ENCODE data around the gene ASIC4.

The ASIC4 gene

DNA sequence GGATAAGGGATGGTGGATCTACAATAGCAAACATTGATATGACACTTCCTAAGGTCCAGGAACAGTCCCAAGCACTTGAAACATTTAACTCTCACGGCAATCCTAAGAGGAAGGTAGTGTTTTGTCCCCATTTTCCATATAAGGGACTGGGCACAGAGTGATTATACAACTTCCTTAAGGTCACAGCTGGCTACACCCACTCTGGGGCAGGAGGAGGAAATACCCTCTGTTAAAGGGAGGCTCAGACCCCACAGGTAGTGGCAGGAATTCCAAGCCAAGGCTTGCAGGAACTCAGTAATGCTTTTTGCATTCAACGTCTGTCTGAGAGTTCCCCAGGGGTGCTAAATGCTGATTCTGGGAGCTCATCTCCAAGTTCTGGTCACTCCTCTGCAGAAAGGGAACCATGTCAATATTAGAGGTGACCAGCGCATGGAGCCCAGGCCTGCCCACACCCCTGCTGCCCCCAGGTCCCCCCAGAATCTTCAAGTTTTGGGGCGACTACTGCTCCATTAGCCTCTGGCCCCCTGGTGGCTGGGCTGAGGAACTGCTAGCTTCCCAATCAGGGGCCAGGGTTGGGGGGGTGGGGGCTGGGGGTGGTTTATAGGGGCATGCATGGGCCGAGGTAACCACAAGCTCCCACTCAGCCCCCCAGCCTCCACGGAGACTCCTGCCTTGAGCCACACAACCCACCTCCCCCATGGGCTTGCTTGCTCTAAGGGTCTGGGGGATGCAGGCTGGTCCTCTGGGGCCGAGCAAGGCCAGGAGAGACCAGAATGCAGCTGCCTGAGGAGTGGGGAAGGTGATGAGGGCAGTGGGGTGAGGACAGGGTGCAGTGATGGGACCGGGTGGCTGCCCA, 46.0 kb downstream of the ASIC4 start:
- no peak for DNase-seq (ENCODE audit: low spot score)
- H3K79me1 ChIP-seq (ENCODE audit: low read depth, low read length): peaks cover 6% of the 10 kb centered on the region
- H3K23ac ChIP-seq (ENCODE audit: low read depth, low read length, poor library complexity): no peak overlapping the region
- H3K9me3 ChIP-seq (replicated peaks in 1 of 2; ENCODE audit: control insufficient read depth in 2 of 2, insufficient read depth in 1 of 2, low read depth in 1 of 2, low read length in 2 of 2): peaks cover 0 to 2% of the 10 kb centered on the region in 2 donors
- H3K36me3 ChIP-seq (replicated peaks in 1 of 2; ENCODE audit: control insufficient read depth in 2 of 2, insufficient read depth in 2 of 2, low read length in 2 of 2): peaks cover 24 to 90% of the 10 kb centered on the region in 2 donors
- H4K8ac ChIP-seq (ENCODE audit: low read depth, low read length): no peak overlapping the region
- H3K4me2 ChIP-seq (ENCODE audit: insufficient read depth, low read length, poor library complexity, severe bottlenecking): no peak overlapping the region
- no peak overlapping the region for H2BK120ac ChIP-seq (ENCODE audit: low read depth, low read length)
- peaks cover 0 to 10% of the 10 kb centered on the region in 2 donors for H3K4me1 ChIP-seq (ENCODE audit: control insufficient read depth in 2 of 2, insufficient read depth in 1 of 2, low read depth in 1 of 2, low read length in 2 of 2)
- no peak overlapping the region for H3K14ac ChIP-seq (ENCODE audit: low read length)
- H2BK5ac ChIP-seq (ENCODE audit: low read length): no peak overlapping the region
- peak overlapping the region; percentile 68 for H2AK5ac ChIP-seq (ENCODE audit: low read depth, low read length)
- no peak overlapping the region for H3K4me3 ChIP-seq (ENCODE audit: low read length in 2 of 2)
- H2AFZ ChIP-seq (ENCODE audit: low read length): no peak overlapping the region
- H3K27me3 ChIP-seq (ENCODE audit: control insufficient read depth in 3 of 3, insufficient read depth in 3 of 3, low read depth in 1 of 3, low read length in 3 of 3): no peaks in the 10 kb centered on the region
- H3K18ac ChIP-seq (ENCODE audit: low read length): peak overlapping the region; percentile 75
- WGBS, 2 donors (ENCODE audit: extremely low coverage in 2 of 2, insufficient read length in 2 of 2, insufficient replicate concordance in 1 of 2): no CpG with 5 or more reads among the region's 8 CpGs
- H2BK12ac ChIP-seq (ENCODE audit: low read length): no peak overlapping the region
- H3K27ac ChIP-seq (replicated peaks; ENCODE audit: low read length): no peak overlapping the region
- H3K4ac ChIP-seq (ENCODE audit: low read length): no peak overlapping the region
- no peak overlapping the region for H2BK15ac ChIP-seq (ENCODE audit: low read length)
- no peak overlapping the region for H3K9ac ChIP-seq (ENCODE audit: low read depth, low read length, poor library complexity)
- H4K91ac ChIP-seq (ENCODE audit: low read depth, low read length, poor library complexity): no peak overlapping the region

DNA sequence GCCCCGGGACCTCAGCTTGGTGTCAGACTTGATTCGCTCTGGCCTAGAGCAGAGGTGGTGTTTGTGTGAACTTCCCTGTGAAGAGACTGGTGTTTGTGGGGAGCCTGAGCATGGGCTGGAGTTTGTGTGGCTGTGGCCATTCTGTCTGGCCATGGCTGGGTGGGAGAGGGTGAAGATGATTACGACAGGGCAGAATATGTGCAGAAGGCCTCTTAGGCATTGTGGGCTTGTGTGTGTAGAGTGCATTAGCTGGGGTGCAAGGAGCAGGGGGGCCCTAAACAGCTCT, 46.6 kb downstream of the ASIC4 start:
- WGBS, 2 donors (ENCODE audit: extremely low coverage in 2 of 2, insufficient read length in 2 of 2, insufficient replicate concordance in 1 of 2): no CpG with 5 or more reads among the region's 3 CpGs
- DNase-seq (ENCODE audit: low spot score): no peak
- H3K27ac ChIP-seq (replicated peaks; ENCODE audit: low read length): no peak overlapping the region
- H3K23ac ChIP-seq (ENCODE audit: low read depth, low read length, poor library complexity): peak overlapping the region; percentile 56
- peaks cover 23 to 94% of the 10 kb centered on the region in 2 donors for H3K36me3 ChIP-seq (replicated peaks in 1 of 2; ENCODE audit: control insufficient read depth in 2 of 2, insufficient read depth in 2 of 2, low read length in 2 of 2)
- no peaks in the 10 kb centered on the region for H3K27me3 ChIP-seq (ENCODE audit: control insufficient read depth in 3 of 3, insufficient read depth in 3 of 3, low read depth in 1 of 3, low read length in 3 of 3)
- H3K4ac ChIP-seq (ENCODE audit: low read length): no peak overlapping the region
- peak overlapping the region; percentile 68 for H2AK5ac ChIP-seq (ENCODE audit: low read depth, low read length)
- no peak overlapping the region for H4K8ac ChIP-seq (ENCODE audit: low read depth, low read length)
- no peak overlapping the region for H4K91ac ChIP-seq (ENCODE audit: low read depth, low read length, poor library complexity)
- peak overlapping the region; percentile 75 for H3K18ac ChIP-seq (ENCODE audit: low read length)
- no peak overlapping the region for H2BK120ac ChIP-seq (ENCODE audit: low read depth, low read length)
- no peak overlapping the region for H3K14ac ChIP-seq (ENCODE audit: low read length)
- no peak overlapping the region for H2BK5ac ChIP-seq (ENCODE audit: low read length)
- no peak overlapping the region for H3K4me2 ChIP-seq (ENCODE audit: insufficient read depth, low read length, poor library complexity, severe bottlenecking)
- peaks cover 0 to 10% of the 10 kb centered on the region in 2 donors for H3K4me1 ChIP-seq (ENCODE audit: control insufficient read depth in 2 of 2, insufficient read depth in 1 of 2, low read depth in 1 of 2, low read length in 2 of 2)
- no peak overlapping the region for H2BK12ac ChIP-seq (ENCODE audit: low read length)
- peaks cover 6% of the 10 kb centered on the region for H3K79me1 ChIP-seq (ENCODE audit: low read depth, low read length)
- no peak overlapping the region for H2AFZ ChIP-seq (ENCODE audit: low read length)
- H3K9ac ChIP-seq (ENCODE audit: low read depth, low read length, poor library complexity): no peak overlapping the region
- no peak overlapping the region for H3K4me3 ChIP-seq (ENCODE audit: low read length in 2 of 2)
- H3K9me3 ChIP-seq (replicated peaks in 1 of 2; ENCODE audit: control insufficient read depth in 2 of 2, insufficient read depth in 1 of 2, low read depth in 1 of 2, low read length in 2 of 2): peaks cover 0 to 2% of the 10 kb centered on the region in 2 donors
- no peak overlapping the region for H2BK15ac ChIP-seq (ENCODE audit: low read length)

DNA sequence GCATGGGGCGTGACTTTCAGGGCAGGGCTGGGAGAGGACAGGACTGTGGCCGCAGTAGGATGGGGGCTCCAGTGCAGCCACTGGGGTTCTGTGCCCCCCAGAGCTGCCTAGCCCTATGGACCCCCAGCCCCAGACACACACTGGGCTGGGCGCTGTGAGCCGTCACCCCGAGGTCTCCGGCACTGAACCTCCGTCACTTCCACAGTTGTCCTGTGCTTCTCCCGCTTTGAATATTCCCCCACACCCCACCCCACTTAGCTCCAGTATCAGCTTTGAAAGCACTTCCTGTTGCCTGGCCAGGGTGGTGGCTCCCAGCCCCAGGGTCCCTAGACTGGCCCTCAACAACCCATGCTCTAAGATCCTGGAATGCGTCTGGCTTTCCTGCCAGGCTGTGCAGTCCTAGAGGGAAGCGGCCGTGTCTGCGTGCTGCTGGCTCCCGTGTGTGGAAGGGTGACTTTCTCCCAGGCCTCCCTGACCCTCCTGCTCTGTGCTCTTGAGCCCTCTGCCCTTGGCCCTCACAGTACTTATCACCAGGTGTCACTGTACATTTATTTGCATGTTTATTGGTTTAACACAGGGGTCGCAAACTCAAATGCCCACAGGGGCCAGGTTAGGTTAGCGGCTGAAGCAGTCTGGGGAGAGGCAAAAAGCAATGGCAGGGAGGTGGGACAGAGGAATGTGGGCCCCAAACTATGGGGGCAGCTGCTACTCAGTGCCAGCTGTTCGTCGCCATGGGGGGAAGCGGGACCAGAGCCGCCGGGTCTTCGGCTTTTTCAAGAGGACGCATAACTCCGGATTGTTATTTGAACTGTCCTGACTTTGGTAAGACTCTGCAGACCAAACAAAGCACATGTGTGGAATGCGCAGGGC, 47.1 kb downstream of the ASIC4 start:
- H3K4me3 ChIP-seq (ENCODE audit: low read length in 2 of 2): no peak overlapping the region
- no peaks in the 10 kb centered on the region for H3K27me3 ChIP-seq (ENCODE audit: control insufficient read depth in 3 of 3, insufficient read depth in 3 of 3, low read depth in 1 of 3, low read length in 3 of 3)
- H2BK120ac ChIP-seq (ENCODE audit: low read depth, low read length): no peak overlapping the region
- H3K27ac ChIP-seq (replicated peaks; ENCODE audit: low read length): no peak overlapping the region
- no peak overlapping the region for H2BK12ac ChIP-seq (ENCODE audit: low read length)
- H3K36me3 ChIP-seq (replicated peaks in 1 of 2; ENCODE audit: control insufficient read depth in 2 of 2, insufficient read depth in 2 of 2, low read length in 2 of 2): peaks cover 20 to 95% of the 10 kb centered on the region in 2 donors
- no peak overlapping the region for H2AFZ ChIP-seq (ENCODE audit: low read length)
- H4K91ac ChIP-seq (ENCODE audit: low read depth, low read length, poor library complexity): no peak overlapping the region
- no peak overlapping the region for H3K14ac ChIP-seq (ENCODE audit: low read length)
- H3K4me1 ChIP-seq (ENCODE audit: control insufficient read depth in 2 of 2, insufficient read depth in 1 of 2, low read depth in 1 of 2, low read length in 2 of 2): peaks cover 0 to 10% of the 10 kb centered on the region in 2 donors
- peaks cover 4% of the 10 kb centered on the region for H3K79me1 ChIP-seq (ENCODE audit: low read depth, low read length)
- H3K9ac ChIP-seq (ENCODE audit: low read depth, low read length, poor library complexity): no peak overlapping the region
- peak overlapping the region; percentile 56 for H3K23ac ChIP-seq (ENCODE audit: low read depth, low read length, poor library complexity)
- no peak overlapping the region for H3K18ac ChIP-seq (ENCODE audit: low read length)
- DNase-seq (ENCODE audit: low spot score): no peak
- H2BK5ac ChIP-seq (ENCODE audit: low read length): no peak overlapping the region
- H2BK15ac ChIP-seq (ENCODE audit: low read length): no peak overlapping the region
- H4K8ac ChIP-seq (ENCODE audit: low read depth, low read length): no peak overlapping the region
- no peak overlapping the region for H2AK5ac ChIP-seq (ENCODE audit: low read depth, low read length)
- H3K4ac ChIP-seq (ENCODE audit: low read length): no peak overlapping the region
- H3K9me3 ChIP-seq (replicated peaks in 1 of 2; ENCODE audit: control insufficient read depth in 2 of 2, insufficient read depth in 1 of 2, low read depth in 1 of 2, low read length in 2 of 2): peaks cover 0 to 2% of the 10 kb centered on the region in 2 donors
- no peak overlapping the region for H3K4me2 ChIP-seq (ENCODE audit: insufficient read depth, low read length, poor library complexity, severe bottlenecking)
- no CpG with 5 or more reads among the region's 24 CpGs for WGBS, 2 donors (ENCODE audit: extremely low coverage in 2 of 2, insufficient read length in 2 of 2, insufficient replicate concordance in 1 of 2)
